Measurements from ENCODE around the gene TIPARP.

DNA sequence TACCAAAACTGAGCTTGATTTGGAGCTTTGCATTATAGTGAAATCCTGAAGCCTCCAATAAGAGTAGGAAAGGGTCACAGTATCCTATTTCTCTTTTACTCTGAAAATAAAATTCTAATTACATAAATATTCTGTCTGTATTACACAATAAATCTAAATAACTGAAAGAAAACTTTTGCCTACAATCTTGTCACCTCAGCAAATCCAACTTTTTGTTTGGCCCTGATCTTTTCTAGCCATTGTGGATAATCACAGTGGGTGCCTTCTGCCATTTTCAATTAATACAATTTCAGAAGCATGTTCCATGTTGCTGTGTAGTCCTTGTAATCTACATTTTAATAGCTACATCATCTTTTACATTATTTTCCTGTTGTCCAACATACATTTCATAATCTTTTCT is 29.4 kb upstream of the TIPARP start:
- TF ChIP-seq GATA2 (IDR thresholded peaks at IDR 0.05; ENCODE audit: low read depth, low read length) (no peak), GATA3 (IDR thresholded peaks at IDR 0.05; ENCODE audit: low read depth, low read length) (no peak)
